ENCODE results near the gene RRP9. TPM values are rescaled to one million over a fixed set of nuclear protein-coding genes. Genes with fewer than 3 reads are reported as not detected.
A peak's percentile ranks its signal among the peaks of the same experiment; 100 is the strongest.

RRP9 gene
- total RNA-seq, 3 donors from 2014 or later (not counting 1 experiment from before 2014, with no cell fraction given): 11.2 to 13.0 (median 12.7) TPM

DNA sequence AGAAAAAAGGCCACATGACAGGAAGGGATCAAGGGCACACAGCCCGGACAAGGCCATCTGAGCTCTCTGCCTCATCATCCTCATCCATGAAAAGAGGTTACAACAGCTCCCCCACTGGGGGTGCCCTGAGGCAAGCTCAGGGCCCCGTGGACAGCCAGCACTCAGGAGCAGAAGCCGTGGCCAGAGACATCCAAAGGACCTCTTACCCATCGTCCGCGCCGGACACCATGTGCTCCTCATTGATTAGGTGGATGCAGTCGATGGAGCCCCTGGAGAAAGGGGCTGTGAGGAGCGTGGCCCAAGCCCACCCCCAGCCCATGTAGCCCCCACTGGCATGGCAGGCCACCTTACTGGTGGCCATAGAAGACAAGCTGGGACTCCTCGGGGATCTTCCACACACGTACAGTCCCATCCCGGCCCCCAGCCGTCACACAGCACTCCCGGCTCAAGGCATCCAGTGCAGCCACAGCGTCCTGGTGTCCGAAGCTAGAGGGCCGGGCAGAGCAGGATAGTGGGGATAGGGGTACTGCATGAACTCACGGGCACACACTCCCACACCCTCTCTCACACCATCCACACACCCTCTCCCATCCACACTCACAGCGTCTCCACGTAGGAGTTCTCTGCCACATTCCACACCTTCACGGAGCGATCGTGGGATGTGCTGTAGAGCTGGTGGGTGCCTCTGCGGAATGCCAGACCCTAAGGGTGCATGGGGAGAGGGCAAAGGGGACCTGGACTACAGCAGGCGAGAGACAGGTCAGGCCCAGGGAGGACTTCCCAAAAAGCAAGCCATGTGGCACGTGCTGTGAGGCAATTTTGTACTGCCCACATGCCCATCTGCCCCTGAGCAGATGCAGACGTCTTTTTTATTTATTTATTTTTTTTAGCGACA lies 6.5 kb downstream of the RRP9 start:
- Mint-ChIP-seq H3K36me3 (no peaks in the 10 kb centered on the region), H3K27me3 (ENCODE audit: low read depth in 2 of 2) (no peaks in the 10 kb centered on the region), H3K27ac (peak overlapping the region in 1 of 2 donors; percentile 35), H3K9me3 (no peaks in the 10 kb centered on the region), H3K4me1 (peaks cover 0 to 19% of the 10 kb centered on the region in 2 donors), H3K4me3 (no peak overlapping the region)
- 97% methylated on average over 28 of the region's 28 CpGs for WGBS (ENCODE audit: insufficient coverage)
- intact Hi-C loops (cut with micrococcal nuclease): no loop called here
- peaks cover 58% of the 10 kb centered on the region for H3K36me3 ChIP-seq (ENCODE audit: control insufficient read depth, insufficient read depth, low read length)
- H3K9me3 ChIP-seq (ENCODE audit: control insufficient read depth, insufficient read depth, low read length): no peaks in the 10 kb centered on the region
- no peak overlapping the region for H3K27ac ChIP-seq (ENCODE audit: low read length)
- DNase-seq (no peak), ATAC-seq (no peak)
- H3K27me3 ChIP-seq (ENCODE audit: control insufficient read depth, insufficient read depth, low read length): no peaks in the 10 kb centered on the region
- H3K4me1 ChIP-seq (ENCODE audit: control insufficient read depth, insufficient read depth, low read length): no peaks in the 10 kb centered on the region
- TF ChIP-seq, protein P1, sequence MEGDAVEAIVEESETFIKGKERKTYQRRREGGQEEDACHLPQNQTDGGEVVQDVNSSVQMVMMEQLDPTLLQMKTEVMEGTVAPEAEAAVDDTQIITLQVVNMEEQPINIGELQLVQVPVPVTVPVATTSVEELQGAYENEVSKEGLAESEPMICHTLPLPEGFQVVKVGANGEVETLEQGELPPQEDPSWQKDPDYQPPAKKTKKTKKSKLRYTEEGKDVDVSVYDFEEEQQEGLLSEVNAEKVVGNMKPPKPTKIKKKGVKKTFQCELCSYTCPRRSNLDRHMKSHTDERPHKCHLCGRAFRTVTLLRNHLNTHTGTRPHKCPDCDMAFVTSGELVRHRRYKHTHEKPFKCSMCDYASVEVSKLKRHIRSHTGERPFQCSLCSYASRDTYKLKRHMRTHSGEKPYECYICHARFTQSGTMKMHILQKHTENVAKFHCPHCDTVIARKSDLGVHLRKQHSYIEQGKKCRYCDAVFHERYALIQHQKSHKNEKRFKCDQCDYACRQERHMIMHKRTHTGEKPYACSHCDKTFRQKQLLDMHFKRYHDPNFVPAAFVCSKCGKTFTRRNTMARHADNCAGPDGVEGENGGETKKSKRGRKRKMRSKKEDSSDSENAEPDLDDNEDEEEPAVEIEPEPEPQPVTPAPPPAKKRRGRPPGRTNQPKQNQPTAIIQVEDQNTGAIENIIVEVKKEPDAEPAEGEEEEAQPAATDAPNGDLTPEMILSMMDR (IDR thresholded peaks at IDR 0.05): no peak
- no peak overlapping the region for H3K4me3 ChIP-seq (ENCODE audit: low read length)

DNA sequence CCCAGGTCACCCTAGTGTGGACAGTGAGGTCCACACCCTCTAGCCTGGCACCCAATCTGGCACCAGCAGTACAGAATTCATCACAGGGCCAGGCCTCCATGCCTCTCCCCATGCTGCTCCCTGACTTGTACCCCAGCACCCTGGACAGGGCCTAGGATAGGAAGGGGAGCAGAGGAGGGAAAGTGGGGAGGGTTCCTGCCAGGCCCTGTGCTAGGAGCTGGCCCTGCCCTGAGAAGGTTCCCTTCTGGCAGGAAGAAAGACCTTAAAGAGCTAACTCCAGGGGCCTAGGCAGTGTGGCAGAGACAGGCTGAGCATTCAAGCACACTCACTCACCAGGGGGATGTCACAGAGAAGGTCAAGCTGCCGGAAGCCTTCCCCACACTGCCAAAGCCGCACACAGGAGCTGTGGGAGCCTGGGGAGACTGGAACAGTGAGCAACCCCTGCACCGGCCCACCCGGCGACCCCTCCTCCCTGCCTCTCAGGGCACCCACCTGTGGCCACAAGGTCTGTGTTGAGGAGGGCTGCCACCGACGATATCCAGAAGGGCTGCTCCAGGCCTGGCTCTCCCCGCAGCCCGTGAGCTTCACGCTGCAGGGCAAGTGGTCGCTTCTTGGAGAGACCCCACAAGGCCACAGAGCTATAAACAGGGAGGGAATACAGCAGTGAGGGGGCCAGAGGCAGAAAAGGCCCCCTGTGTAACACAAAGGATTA lies 7.4 kb downstream of the RRP9 start:
- H3K36me3 ChIP-seq (ENCODE audit: control insufficient read depth, insufficient read depth, low read length): peaks cover 58% of the 10 kb centered on the region
- no peaks in the 10 kb centered on the region for H3K36me3 Mint-ChIP-seq

DNA sequence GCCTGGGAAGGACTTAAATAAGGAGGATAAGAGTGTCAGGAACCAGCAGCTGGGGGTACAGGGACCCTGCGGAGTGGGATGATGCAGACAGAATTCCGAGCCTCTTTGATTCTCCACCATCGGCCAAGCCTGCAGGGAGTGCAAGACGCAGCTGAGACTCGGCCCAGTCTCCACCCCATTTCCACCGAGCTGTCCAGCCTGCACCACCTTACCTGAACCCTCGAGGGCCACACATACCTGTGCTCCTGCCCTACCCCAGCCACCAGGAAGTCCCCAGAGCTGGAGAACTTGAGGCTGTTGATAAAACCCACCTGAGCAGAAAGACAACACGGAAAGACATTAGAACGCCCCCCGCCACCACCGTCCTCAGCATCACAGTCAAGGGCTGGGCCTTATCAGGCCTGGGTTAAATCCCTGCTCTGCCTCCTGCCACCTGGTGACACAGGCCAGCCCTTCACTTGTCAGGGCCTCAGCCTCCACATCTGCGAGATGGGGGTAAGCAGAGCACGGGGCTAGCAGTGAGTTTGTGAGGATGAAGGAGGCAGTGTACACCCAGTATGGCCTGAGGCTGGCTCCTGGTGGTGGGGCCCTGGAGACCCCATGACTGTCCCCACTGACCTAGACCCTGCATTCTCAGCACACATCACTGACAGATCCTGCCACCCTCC lies 8.1 kb downstream of the RRP9 start:
- Mint-ChIP-seq H3K4me3 (no peak overlapping the region), H3K36me3 (no peaks in the 10 kb centered on the region), H3K27me3 (ENCODE audit: low read depth in 2 of 2) (no peaks in the 10 kb centered on the region), H3K4me1 (peaks cover 0 to 6% of the 10 kb centered on the region in 2 donors), H3K27ac (no peak overlapping the region), H3K9me3 (no peaks in the 10 kb centered on the region)
- TF ChIP-seq, protein P1 (IDR thresholded peaks at IDR 0.05): no peak
- Histone ChIP-seq H3K36me3 (ENCODE audit: control insufficient read depth, insufficient read depth, low read length) (peaks cover 56% of the 10 kb centered on the region), H3K27me3 (ENCODE audit: control insufficient read depth, insufficient read depth, low read length) (no peaks in the 10 kb centered on the region), H3K4me1 (ENCODE audit: control insufficient read depth, insufficient read depth, low read length) (no peaks in the 10 kb centered on the region), H3K9me3 (ENCODE audit: control insufficient read depth, insufficient read depth, low read length) (no peaks in the 10 kb centered on the region), H3K4me3 (ENCODE audit: low read length) (no peak overlapping the region), H3K27ac (ENCODE audit: low read length) (no peak overlapping the region)
- DNase-seq (no peak), ATAC-seq (no peak)
- intact Hi-C loops (cut with micrococcal nuclease): no loop called here
- 96% methylated on average over 13 of the region's 13 CpGs for WGBS (ENCODE audit: insufficient coverage)

More for the DNA sequence above, 7.4 kb downstream of the RRP9 start:
- H3K27me3 Mint-ChIP-seq (ENCODE audit: low read depth in 2 of 2): no peaks in the 10 kb centered on the region
- WGBS (ENCODE audit: insufficient coverage): 97% methylated on average over 11 of the region's 11 CpGs
- TF ChIP-seq, protein P1 (IDR thresholded peaks at IDR 0.05): no peak
- no peak for DNase-seq
- no peaks in the 10 kb centered on the region for H3K9me3 Mint-ChIP-seq
- peaks cover 0 to 9% of the 10 kb centered on the region in 2 donors for H3K4me1 Mint-ChIP-seq
- no peak overlapping the region for H3K27ac Mint-ChIP-seq
- Histone ChIP-seq H3K27ac (ENCODE audit: low read length) (no peak overlapping the region), H3K9me3 (ENCODE audit: control insufficient read depth, insufficient read depth, low read length) (no peaks in the 10 kb centered on the region), H3K27me3 (ENCODE audit: control insufficient read depth, insufficient read depth, low read length) (no peaks in the 10 kb centered on the region), H3K4me3 (ENCODE audit: low read length) (no peak overlapping the region), H3K4me1 (ENCODE audit: control insufficient read depth, insufficient read depth, low read length) (no peaks in the 10 kb centered on the region)
- intact Hi-C loops (cut with micrococcal nuclease): no loop called here
- ATAC-seq: no peak
- H3K4me3 Mint-ChIP-seq: no peak overlapping the region
